ENCODE measurements around the gene AKT3. TPM values are rescaled to one million over a fixed set of nuclear protein-coding genes. Genes with fewer than 3 reads are reported as not detected.
A peak's percentile ranks its signal among the peaks of the same experiment; 100 is the strongest.

The AKT3 gene
- total RNA-seq, 6 donors from 2014 or later = 23.0 to 51.2 (median 46.8) TPM

DNA sequence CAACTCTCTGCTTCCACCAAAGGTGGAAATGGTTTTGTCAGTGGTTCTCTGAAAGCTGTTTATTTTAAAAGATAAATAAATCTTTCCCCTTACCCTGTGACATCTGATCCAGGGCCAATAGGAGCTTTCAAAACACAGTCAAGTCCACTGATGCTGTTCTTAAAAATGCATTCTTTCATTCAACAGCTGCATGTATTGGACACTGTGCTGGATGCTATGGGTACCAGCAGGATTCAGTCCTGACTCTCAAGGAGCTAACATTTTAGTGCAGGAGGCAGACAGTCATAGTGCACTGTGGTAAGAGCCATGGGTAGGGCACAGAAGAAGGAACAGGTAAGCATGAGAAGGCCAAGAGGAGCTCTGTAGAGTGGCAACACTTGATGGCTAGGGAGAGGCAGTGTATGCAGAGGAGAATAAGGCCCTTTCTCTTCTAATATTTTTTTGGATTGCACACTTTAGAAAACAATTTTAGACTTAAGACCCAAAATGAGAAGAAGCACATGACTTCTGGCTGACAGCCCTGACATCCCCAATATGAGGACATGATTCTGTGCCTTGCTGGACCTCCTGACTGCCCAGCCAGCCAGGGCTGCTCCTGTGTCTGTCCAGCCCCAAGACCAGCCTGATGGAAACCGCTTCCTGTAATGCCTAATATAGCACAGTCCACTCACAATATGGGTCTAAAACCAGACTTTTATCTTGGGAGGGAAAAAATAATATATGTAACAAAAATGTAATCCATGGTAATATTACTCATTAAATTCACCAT is 386.9 kb downstream of the AKT3 start:
- no peak for DNase-seq
- Histone ChIP-seq H3K27ac (no peak overlapping the region), H3K27me3 (no peaks in the 10 kb centered on the region), H3K36me3 (peaks cover 0 to 4% (median 0%) of the 10 kb centered on the region in 4 donors), H3K4me3 (no peak overlapping the region), H3K4me1 (no peaks in the 10 kb centered on the region), H3K9me3 (no peaks in the 10 kb centered on the region)
- WGBS, 2 donors = 92 to 100% methylated on average over 1 of the region's 1 CpG
- TF ChIP-seq POLR2A (IDR thresholded peaks at IDR 0.05) (no peak), EP300 (IDR thresholded peaks at IDR 0.05) (no peak), POLR2AphosphoS5 (IDR thresholded peaks at IDR 0.05) (no peak)
- TF ChIP-seq, protein P1, sequence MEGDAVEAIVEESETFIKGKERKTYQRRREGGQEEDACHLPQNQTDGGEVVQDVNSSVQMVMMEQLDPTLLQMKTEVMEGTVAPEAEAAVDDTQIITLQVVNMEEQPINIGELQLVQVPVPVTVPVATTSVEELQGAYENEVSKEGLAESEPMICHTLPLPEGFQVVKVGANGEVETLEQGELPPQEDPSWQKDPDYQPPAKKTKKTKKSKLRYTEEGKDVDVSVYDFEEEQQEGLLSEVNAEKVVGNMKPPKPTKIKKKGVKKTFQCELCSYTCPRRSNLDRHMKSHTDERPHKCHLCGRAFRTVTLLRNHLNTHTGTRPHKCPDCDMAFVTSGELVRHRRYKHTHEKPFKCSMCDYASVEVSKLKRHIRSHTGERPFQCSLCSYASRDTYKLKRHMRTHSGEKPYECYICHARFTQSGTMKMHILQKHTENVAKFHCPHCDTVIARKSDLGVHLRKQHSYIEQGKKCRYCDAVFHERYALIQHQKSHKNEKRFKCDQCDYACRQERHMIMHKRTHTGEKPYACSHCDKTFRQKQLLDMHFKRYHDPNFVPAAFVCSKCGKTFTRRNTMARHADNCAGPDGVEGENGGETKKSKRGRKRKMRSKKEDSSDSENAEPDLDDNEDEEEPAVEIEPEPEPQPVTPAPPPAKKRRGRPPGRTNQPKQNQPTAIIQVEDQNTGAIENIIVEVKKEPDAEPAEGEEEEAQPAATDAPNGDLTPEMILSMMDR (IDR thresholded peaks at IDR 0.05) = no peak
- ATAC-seq (ENCODE audit: low FRiP score in 2 of 2) = no peak

DNA sequence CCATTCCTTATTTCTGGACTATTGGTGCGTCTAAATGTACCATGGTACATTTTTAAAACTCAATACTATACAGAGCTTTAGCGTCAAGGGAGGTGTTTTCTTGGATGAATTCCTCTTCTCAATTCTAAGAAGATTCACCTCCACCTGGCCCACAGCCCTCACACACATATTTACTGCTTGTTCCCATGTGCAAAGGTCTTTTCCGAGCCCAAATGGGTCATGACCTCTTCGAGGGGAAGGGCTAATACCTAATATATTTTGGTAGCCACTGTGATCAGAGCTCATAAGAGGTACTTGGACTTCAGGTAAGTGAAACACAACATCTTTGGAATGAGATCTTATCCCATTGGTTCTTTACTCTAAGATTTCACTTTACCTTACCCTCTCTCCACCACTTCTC is 388.3 kb downstream of the AKT3 start:
- no peak overlapping the region for H3K4me3 ChIP-seq
- DNase-seq = no peak
- no peak overlapping the region for H3K27ac ChIP-seq
- ATAC-seq (ENCODE audit: low FRiP score in 2 of 2) = no peak
- no peaks in the 10 kb centered on the region for H3K9me3 ChIP-seq
- H3K4me1 ChIP-seq = no peaks in the 10 kb centered on the region
- TF ChIP-seq, protein P1 (IDR thresholded peaks at IDR 0.05) = no peak
- TF ChIP-seq POLR2AphosphoS5 (IDR thresholded peaks at IDR 0.05) (no peak), POLR2A (IDR thresholded peaks at IDR 0.05) (no peak)
- peaks cover 0 to 4% (median 0%) of the 10 kb centered on the region in 4 donors for H3K36me3 ChIP-seq
- WGBS, 2 donors = 94 to 95% methylated on average over 4 of the region's 4 CpGs
- H3K27me3 ChIP-seq = no peaks in the 10 kb centered on the region

DNA sequence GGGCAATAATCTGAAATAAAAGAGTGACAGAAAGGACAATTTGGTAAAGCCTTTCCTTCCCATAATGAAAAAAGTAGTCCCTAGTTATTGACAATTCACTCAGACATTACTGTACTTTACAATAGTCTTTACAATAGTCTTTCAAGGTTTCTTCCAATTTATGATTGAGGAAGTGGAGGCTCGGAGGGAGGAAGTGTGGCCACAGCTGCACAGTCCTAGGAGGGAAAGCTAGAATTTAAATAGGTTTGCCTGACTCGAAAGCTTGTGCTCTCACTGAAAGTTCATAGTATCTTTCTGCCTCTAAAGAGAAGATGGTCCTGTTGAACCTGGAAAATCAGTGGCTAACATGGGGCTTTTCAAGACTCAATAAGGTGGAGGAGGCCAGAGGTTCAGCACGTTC is 391.0 kb downstream of the AKT3 start:
- no peak overlapping the region for H3K27ac ChIP-seq
- WGBS, 2 donors = 65 to 67% methylated on average over 3 of the region's 3 CpGs
- ATAC-seq (ENCODE audit: low FRiP score in 2 of 2) = peak in 1 of 2 donors; percentile 44
- no peak overlapping the region for H3K4me3 ChIP-seq
- no peak for DNase-seq
- H3K36me3 ChIP-seq = peaks cover 0 to 9% (median 0%) of the 10 kb centered on the region in 4 donors
- no peaks in the 10 kb centered on the region for H3K27me3 ChIP-seq
- H3K9me3 ChIP-seq = no peaks in the 10 kb centered on the region
- TF ChIP-seq POLR2AphosphoS5 (IDR thresholded peaks at IDR 0.05) (no peak), EP300 (IDR thresholded peaks at IDR 0.05) (no peak), POLR2A (IDR thresholded peaks at IDR 0.05) (no peak)
- TF ChIP-seq, protein P1 (IDR thresholded peaks at IDR 0.05) = no peak
- no peaks in the 10 kb centered on the region for H3K4me1 ChIP-seq

DNA sequence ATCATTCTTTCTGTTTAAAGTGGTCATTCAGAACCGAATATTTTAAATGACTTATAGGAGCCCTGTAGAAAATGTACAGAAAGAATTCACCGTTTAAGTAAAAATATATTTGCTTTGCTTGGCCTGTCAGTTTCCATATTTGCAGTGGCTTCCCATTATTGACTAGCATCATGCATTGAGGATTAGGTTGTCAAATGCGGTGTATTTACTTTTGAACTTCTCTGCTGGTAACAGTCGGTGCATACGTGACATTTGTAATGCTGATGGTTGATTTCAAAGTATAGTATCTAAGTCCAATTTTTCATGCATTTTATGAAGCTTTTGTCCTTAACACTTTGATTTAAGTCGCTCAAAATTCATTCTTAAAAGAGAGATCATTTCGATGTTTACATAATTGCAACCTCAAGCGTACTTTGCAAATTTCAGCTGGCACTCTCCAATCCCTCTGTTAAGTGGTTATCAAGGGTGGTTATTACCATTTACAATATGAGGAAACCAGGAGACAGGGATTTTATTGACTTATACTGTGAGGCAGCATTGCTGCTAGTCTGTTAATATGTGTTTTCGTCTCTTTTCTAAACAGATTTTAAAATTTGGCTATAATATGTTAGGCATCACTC is 392.6 kb downstream of the AKT3 start:
- no peaks in the 10 kb centered on the region for H3K27me3 ChIP-seq
- no peak overlapping the region for H3K4me3 ChIP-seq
- H3K9me3 ChIP-seq = no peaks in the 10 kb centered on the region
- H3K36me3 ChIP-seq = peaks cover 0 to 9% (median 0%) of the 10 kb centered on the region in 4 donors
- DNase-seq (no peak), ATAC-seq (ENCODE audit: low FRiP score in 2 of 2) (no peak)
- H3K27ac ChIP-seq = no peak overlapping the region
- H3K4me1 ChIP-seq = no peaks in the 10 kb centered on the region
- TF ChIP-seq EP300 (IDR thresholded peaks at IDR 0.05) (no peak), POLR2A (IDR thresholded peaks at IDR 0.05) (no peak), POLR2AphosphoS5 (IDR thresholded peaks at IDR 0.05) (no peak)
- TF ChIP-seq, protein P1 (IDR thresholded peaks at IDR 0.05) = no peak
- WGBS, 2 donors = 80% methylated on average over 9 of the region's 9 CpGs

Measured in upper lobe of left lung (tissue), 6 donors.